ENCODE measurements around the gene ABCA1.
"Not testable (repeated sequence)": the region's sequence is repeated elsewhere in the genome, so short reads cannot be mapped to it uniquely, and the experiment has no call there.

ABCA1 gene

DNA sequence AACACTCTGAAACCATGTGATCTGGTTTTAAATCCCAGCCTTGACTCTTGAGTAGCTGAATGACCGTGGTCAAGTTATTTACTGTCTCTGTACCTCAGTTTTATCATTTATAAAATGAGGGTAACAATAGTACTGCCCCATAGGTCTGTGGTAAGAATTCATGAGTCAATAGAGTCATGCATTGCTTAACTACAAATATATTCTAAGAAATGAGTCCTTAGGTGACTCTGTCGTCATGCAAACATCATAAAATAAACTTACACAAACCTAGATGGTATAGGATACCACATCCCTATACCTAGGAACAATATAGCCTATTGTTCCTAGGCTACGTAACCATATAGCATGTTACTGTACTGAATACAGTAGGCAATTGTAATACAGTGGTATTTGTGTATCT lies 20.3 kb upstream of the ABCA1 start:
- DNase-seq, result no peak

DNA sequence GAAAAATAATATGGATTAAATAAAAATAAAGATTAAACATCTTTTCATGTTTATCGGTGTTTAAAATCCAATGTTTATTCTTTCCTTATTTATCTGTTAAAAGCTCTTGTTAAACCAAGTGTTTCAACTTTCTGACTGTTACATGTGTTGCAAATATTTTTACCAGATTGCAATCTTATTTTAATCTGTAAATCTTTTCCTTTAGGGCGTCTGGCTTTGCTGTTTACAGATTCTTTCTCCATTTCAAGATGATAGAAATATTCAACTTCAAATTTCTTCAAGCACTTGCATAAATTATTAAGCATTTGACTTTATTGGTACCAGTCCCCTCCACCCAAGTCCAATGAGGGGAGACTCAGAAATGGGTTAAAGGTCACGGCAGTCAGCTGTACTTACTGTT lies 16.9 kb upstream of the ABCA1 start:
- no peak for DNase-seq

DNA sequence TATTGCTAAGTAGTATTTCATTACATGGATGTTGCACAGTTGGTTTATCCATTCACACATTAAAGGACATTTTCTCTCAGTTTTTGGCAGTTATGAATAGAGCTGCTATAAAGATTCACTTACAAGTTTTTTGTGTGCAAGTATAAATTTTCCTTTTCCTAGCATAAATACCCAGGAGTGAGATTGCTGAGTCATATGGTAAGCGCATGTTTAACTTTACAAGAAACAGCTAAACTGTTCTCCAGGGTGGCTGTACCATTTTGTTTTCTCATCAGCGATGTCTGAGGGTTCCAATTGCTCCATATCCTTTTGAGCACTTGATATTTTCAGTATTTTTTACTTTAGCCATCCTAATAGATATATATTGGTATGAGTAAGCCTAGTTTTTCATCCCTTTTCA lies 16.4 kb upstream of the ABCA1 start:
- no peak for DNase-seq

- DNase-seq, result no peak
Observed at GRCh38 chr9:104941597-104941996, 13.6 kb upstream of the ABCA1 start.

DNA sequence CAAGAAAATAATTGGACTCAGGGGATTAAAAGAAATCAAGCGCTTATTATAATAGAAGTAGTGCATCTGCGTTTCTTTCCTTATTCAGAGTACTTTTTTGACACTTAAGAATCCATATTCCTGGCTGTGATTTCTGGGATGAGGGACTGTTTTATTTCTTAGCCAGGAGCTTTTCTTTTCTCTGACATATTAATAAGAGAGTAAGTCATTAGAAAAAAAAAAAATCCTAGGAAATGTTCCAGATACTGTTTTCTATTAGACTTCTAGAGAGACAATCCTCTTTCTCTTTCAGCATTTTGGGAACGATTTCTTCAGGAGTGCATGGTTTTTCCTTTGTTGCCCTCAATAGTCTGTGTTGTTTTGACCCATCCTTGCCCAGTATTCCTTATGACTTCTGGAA lies 8.3 kb upstream of the ABCA1 start:
- no peak for DNase-seq

DNA sequence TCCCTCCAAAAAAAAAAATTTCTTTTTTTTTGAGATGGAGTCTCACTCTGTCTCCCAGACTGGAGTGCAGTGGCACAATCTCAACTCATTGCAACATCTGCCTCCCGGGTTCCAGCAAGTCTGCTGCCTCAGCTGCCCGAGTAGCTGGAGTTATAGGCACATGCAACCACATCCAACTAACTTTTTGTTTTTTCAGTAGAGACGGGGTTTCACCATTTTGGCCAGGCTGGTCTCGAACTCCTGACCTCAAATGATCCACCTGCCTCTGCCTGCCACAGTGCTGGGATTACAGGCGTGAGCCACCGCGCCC lies 7.5 kb upstream of the ABCA1 start:
- not testable (repeated sequence) for DNase-seq

GRCh38 chr9:104934691-104935500 lies 6.9 kb upstream of the ABCA1 start:
- DNase-seq, result no peak

GRCh38 chr9:104933091-104933490 lies 5.1 kb upstream of the ABCA1 start:
- not testable (repeated sequence) for DNase-seq

DNA sequence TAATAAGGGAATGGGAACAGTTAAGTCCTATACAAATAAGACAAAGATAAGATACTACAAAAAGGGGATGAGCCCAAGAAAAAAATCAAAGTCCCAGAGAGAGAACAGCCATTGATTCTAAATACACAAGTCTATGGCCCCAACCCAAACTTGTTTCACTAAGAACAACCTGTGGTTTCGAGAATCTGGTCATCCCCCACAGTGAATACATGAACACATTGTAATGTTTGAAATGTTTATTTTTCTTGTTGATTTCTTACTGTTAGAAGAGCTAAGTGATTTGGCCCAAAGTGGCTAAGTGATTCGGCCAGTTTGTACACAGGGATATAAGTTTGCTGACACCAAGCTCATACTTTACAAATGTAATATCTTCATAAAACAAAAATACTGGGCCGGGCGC lies 3.3 kb upstream of the ABCA1 start:
- no peak for DNase-seq

DNA sequence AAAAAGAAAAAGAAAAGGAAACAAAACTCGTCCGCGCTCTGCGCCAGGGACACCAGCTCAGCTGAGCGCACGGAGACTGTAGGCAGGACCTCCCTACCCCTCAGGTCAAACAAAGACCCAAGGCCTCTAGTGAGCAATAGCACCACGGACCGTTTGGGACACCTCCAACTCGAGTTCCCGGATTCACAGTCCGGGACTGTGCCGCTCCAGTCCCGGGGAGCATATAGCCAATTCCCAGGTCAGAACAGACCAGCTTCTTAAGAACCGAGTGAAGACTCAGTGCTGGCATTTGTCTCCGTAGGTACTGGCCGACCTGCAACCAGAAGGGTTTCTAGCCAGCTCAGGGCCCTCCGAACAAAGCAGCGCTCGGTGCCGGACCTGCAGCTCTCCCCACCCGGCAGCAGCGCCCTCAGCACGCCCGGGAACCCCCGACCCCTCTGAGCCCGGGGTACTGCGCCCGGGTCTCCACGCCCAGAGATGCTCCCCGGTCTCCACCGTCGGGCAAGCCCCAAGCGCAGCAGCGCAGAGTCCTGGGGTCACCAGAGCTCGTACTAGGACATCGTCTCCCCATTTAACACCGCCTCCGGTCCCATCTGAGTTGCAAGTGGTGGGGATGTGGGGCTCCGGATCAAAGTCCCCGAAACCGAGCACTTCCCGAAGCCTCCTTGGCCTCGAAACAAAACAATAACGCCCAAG lies 591 bp downstream of the ABCA1 start:
- DNase-seq, result peak; percentile 18

- DNase-seq, result no peak
Observed at GRCh38 chr9:104923740-104924139, 4.2 kb downstream of the ABCA1 start.

GRCh38 chr9:104923289-104923688 lies 4.7 kb downstream of the ABCA1 start:
- no peak for DNase-seq

DNA sequence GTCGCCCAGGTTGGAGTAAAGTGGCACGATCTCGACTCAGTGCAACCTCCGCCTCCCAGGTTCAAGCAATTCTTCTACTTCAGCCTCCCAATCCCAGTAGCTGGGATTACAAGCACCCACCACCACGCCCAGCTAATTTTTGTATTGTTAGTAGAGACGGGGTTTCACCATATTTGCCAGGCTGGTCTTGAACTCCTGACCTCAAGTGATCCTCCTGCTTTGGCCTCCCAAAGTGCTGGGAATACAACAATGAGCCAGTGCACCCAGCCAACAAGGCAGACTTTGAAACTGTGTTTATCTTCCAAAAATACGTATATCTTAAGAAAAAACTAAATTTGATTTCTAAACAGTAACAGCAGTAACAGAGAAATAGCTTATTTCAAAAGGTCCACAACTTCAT lies 5.2 kb downstream of the ABCA1 start:
- not testable (repeated sequence) for DNase-seq

- DNase-seq, result no peak
Observed at GRCh38 chr9:104921067-104921741, 6.8 kb downstream of the ABCA1 start.

GRCh38 chr9:104915753-104916152 lies 12.2 kb downstream of the ABCA1 start:
- no peak for DNase-seq

DNA sequence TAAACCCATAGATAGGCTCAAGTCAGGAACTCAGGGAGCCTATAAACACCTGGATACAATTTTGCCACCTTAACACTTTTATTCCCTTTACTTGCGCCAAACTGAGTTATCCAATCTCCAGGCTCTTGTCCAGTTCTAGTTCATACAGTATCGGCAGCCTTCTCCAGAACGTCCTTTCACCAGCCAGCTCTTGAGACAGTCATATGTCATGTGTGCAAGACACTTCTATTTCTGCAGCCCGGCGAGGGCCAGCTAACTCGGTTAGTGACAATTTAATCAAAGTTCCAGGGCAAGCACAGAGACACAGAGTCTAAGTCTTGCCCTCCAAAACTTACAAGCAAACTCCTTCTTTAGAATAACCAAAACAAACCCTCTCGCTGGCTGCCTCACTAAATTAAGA lies 12.9 kb downstream of the ABCA1 start:
- DNase-seq, result no peak

DNA sequence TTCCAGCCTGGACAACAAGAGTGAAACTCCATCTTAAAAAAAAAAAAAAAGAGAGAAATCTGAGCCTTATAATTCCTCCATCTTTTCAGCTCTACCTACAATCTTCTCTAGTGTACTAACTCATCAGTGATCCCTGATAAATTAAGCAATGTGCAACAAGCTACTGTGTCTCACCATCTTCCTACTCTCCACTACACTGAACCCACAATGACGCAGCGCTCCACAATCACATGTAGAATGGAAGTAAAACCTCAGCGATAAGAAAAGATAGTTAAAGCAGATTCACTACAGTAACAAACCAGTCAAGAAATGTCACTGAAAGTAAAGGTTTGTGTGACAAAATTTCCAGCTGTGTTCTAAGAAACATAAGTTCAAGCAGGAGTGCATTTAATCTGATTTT lies 13.5 kb downstream of the ABCA1 start:
- no peak for DNase-seq

DNA sequence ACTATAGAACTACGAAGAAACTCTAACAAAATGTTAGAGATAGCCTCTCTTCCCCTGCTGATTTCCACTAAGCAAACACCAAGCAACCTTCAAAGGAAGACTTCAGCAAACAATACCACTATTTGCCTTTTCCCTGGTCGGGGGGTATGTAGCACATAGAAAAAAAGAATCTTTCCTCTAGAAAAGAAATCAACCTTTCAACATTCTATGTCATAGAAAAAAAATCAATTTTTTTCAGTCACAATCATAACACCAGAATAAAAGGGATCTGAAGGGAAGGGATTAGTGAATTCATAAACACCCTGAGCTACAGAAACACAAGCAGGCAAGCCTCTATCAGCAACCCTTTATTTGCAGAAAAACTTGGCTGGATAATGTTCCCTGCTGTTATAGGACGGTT lies 15.3 kb downstream of the ABCA1 start:
- no peak for DNase-seq

DNA sequence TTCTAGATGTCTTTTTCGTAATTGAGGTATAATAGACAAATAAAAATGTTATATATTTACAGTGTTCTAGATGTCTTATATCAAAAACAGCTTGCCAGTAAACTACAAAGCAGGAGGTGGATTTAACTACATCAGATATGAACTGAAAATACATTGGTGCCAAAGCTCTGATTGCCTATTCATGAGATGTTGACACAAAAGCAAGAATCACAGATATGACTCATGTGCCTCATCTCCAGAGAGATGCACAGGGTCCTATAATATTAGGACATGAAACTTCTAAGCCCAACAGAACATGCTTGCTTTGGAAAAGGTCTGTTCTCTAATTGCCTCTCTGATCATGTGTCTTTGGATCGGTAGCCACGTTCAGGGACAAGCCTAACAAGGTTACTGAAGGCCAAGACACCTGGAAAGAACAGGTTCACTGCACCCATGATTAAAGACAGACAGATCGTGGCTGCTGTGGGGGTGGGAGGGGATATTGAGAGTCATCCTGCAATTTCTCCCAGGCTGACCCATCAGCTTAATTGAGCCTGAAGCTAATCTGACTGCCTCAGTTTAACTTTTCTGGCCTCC lies 16.8 kb downstream of the ABCA1 start:
- DNase-seq, result no peak

GRCh38 chr9:104907278-104907951 lies 20.5 kb downstream of the ABCA1 start:
- no peak for DNase-seq

GRCh38 chr9:104906441-104907277 lies 21.3 kb downstream of the ABCA1 start:
- DNase-seq, result no peak

DNA sequence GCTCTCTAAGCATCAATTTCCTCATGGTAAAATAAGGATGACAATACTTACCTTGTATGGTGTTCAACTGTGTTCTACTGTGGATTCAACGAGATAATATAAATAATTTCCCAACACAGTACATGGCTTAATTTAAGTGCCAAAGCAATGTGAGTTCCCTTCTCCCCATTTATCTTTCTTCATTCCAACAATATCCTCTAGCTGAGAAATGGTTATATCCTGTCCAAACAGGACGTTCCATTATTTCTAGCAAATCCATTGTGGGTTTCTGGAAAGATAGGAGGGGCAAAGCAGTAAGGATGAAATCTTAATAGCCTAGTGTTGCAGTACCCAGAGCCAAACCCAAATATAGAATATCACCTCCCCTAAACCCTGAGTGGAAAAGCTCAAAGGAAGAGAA lies 22.0 kb downstream of the ABCA1 start:
- no peak for DNase-seq

Measured in CD4-positive, alpha-beta T cell treated with Interleukin-6 for 4 hours (primary cell).